PC-9 (cell line): ENCODE measurements around the gene SPIN1.

ENCODE experiments used
- CTCF ChIP-seq: fragments of 200-600 bp; sonication (generic); conservative IDR thresholded peaks from 2 replicates; pipeline ENCODE4 v1.6.1; 2017; ENCODE audit warnings: mixed run types, antibody characterized with exemption, mild to moderate bottlenecking, moderate library complexity
- EZH2 ChIP-seq: fragments of 200-600 bp; sonication (generic); IDR thresholded peaks from 2 replicates; pipeline ENCODE4 v1.8.0; 2017; ENCODE audit warnings: antibody characterized with exemption, low read depth

DNA sequence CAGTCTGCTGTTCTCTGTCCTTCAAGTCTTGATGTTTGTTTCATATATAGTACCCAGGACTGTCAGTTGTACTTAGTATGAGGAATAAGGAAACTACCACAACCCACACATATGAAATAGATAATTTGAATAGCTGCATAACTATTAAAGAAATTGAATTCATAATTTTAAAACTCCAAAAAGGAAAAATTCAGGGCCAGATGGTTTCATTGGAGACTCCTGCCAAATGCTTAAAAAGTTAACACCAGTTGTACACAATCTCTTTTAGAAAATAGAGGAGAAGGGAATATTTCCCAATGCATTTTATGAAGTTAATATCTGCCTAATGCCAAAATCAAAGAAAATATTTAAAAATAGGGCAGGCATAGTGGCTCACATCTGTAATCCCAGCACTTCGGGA lies 24.6 kb upstream of the SPIN1 start:
- TF ChIP-seq CTCF (no peak), EZH2 (no peak)
